ENCODE measurements around the gene STK38. TPM values are rescaled to one million over a fixed set of nuclear protein-coding genes. Genes with fewer than 3 reads are reported as not detected.

STK38 gene
- total and polyA plus RNA-seq, 9 of the 15 experiments (the other 6 are each of a cell fraction or from before 2014, with no cell fraction given): 5.7 to 28.7 (median 19.5) TPM

- TF ChIP-seq TFE3 (CRISPR knock-in tag; IDR thresholded peaks at IDR 0.05): peak; percentile 76
- 0 out of 2 replicates have a peak, but pooled peaks have one; percentile 58 for TF ChIP-seq ZNF41 (CRISPR knock-in tag; conservative IDR thresholded peaks at IDR 0.05)
- 0 out of 2 replicates have a peak, but pooled peaks have one; percentile 65 for TF ChIP-seq ZNF445 (CRISPR knock-in tag; IDR thresholded peaks at IDR 0.05; ENCODE audit: low read depth)
- peak; percentile 29; the same call in 1 of the 2 replicates for TF ChIP-seq ZBTB9 (CRISPR knock-in tag; IDR thresholded peaks at IDR 0.05)
- no peak for TF ChIP-seq PKNOX1 (IDR thresholded peaks at IDR 0.05)
- no peak for TF ChIP-seq PTTG1 (tag; IDR thresholded peaks at IDR 0.05; ENCODE audit: low read depth)
- TF ChIP-seq, protein P1, sequence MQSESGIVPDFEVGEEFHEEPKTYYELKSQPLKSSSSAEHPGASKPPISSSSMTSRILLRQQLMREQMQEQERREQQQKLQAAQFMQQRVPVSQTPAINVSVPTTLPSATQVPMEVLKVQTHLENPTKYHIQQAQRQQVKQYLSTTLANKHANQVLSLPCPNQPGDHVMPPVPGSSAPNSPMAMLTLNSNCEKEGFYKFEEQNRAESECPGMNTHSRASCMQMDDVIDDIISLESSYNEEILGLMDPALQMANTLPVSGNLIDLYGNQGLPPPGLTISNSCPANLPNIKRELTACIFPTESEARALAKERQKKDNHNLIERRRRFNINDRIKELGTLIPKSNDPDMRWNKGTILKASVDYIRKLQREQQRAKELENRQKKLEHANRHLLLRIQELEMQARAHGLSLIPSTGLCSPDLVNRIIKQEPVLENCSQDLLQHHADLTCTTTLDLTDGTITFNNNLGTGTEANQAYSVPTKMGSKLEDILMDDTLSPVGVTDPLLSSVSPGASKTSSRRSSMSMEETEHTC (IDR thresholded peaks at IDR 0.05): 0 out of 2 replicates have a peak, but pooled peaks have one; percentile 34
- no peak for TF ChIP-seq SUPT5H (IDR thresholded peaks at IDR 0.05)
- TF ChIP-seq RBM22 (IDR thresholded peaks at IDR 0.05; ENCODE audit: low read depth, low read length, poor library complexity, severe bottlenecking): no peak
- TF ChIP-seq NR2F6 (CRISPR knock-in tag; IDR thresholded peaks at IDR 0.05): no peak
- TF ChIP-seq ZBTB17 (CRISPR knock-in tag; IDR thresholded peaks at IDR 0.05): peak; percentile 22; the same call in 1 of the 2 replicates
- TF ChIP-seq ELK3 (CRISPR knock-in tag; IDR thresholded peaks at IDR 0.05): 0 out of 2 replicates have a peak, but pooled peaks have one; percentile 32
- 0 out of 2 replicates have a peak, but pooled peaks have one; percentile 12 for TF ChIP-seq GATAD2B (IDR thresholded peaks at IDR 0.05; ENCODE audit: borderline replicate concordance)
- TF ChIP-seq CSDE1 (IDR thresholded peaks at IDR 0.05): 0 out of 4 replicates have a peak, but pooled peaks of 1 of the 2 experiments have one; percentile 12
- 0 out of 2 replicates have a peak, but pooled peaks have one; percentile 29 for TF ChIP-seq DPF2 (IDR thresholded peaks at IDR 0.05)
- TF ChIP-seq ADNP (tag; IDR thresholded peaks at IDR 0.05): 0 out of 2 replicates have a peak, but pooled peaks have one; percentile 25
- no peak for TF ChIP-seq YBX1 (IDR thresholded peaks at IDR 0.05)
- no peak for TF ChIP-seq JUNB (CRISPR knock-in tag; conservative IDR thresholded peaks at IDR 0.05)
- no peak for TF ChIP-seq HMG20B (CRISPR knock-in tag; IDR thresholded peaks at IDR 0.05)
- 0 out of 2 replicates have a peak, but pooled peaks have one; percentile 4 for TF ChIP-seq ZNF12 (CRISPR knock-in tag; IDR thresholded peaks at IDR 0.05)
- TF ChIP-seq ZNF347 (CRISPR knock-in tag; IDR thresholded peaks at IDR 0.05; ENCODE audit: low read depth): 0 out of 2 replicates have a peak, but pooled peaks have one; percentile 53
- TF ChIP-seq, protein P2, sequence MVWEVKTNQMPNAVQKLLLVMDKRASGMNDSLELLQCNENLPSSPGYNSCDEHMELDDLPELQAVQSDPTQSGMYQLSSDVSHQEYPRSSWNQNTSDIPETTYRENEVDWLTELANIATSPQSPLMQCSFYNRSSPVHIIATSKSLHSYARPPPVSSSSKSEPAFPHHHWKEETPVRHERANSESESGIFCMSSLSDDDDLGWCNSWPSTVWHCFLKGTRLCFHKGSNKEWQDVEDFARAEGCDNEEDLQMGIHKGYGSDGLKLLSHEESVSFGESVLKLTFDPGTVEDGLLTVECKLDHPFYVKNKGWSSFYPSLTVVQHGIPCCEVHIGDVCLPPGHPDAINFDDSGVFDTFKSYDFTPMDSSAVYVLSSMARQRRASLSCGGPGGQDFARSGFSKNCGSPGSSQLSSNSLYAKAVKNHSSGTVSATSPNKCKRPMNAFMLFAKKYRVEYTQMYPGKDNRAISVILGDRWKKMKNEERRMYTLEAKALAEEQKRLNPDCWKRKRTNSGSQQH (CRISPR knock-in tag; IDR thresholded peaks at IDR 0.05): 0 out of 2 replicates have a peak, but pooled peaks have one; percentile 11
These were observed 46.3 kb upstream of the STK38 start (continued) for GRCh38 chr6:36593569-36594028.

Measured in K562 (cell line).